Mesodermal cell (in vitro differentiated cells): ENCODE results near the gene CDC42EP3.

Experiments used
- H3K27ac ChIP-seq: 2 replicates; pipeline ENCODE4 v1.7.0; 2013; ENCODE audit warnings: mild to moderate bottlenecking, low read depth, low read length, moderate library complexity; ENCODE audit not compliant: severe bottlenecking
- H3K36me3 ChIP-seq: 2 replicates; pipeline ENCODE4 v1.7.1; 2013; ENCODE audit warnings: mild to moderate bottlenecking, low read length, moderate library complexity; ENCODE audit not compliant: control insufficient read depth, insufficient read depth
- H3K4me1 ChIP-seq: one replicate; pipeline ENCODE4 v1.7.1; 2013; ENCODE audit warnings: mild to moderate bottlenecking, low read length; ENCODE audit not compliant: insufficient read depth, control insufficient read depth, poor library complexity, severe bottlenecking
- H3K4me3 ChIP-seq: 2 replicates; pipeline ENCODE4 v1.7.0; 2013; ENCODE audit warnings: low read length, control low read depth, mild to moderate bottlenecking; ENCODE audit not compliant: insufficient read depth, poor library complexity, severe bottlenecking; ENCODE audit errors: extremely low read depth
- H3K9me3 ChIP-seq: 2 replicates; pipeline ENCODE4 v1.7.1; 2013; ENCODE audit warnings: mild to moderate bottlenecking, low read length, moderate library complexity; ENCODE audit not compliant: control insufficient read depth
- WGBS, 2 experiments: methylation state at CpG; one replicate each; pipeline ENCODE4 v1.1.5; 2013; ENCODE audit warnings: missing lambda C conversion rate in 2 of 2; ENCODE audit not compliant: insufficient coverage in 2 of 2; 5-methylcytosine and 5-hydroxymethylcytosine counted together

Gene CDC42EP3

GRCh38 chr2:37599688-37600525 lies 71.5 kb downstream of the CDC42EP3 start:
- Histone ChIP-seq H3K4me3 (no peak overlapping the region), H3K9me3 (peaks cover 6% of the 10 kb centered on the region), H3K27ac (no peak overlapping the region), H3K36me3 (no peaks in the 10 kb centered on the region), H3K4me1 (peaks cover 6% of the 10 kb centered on the region)
- 98% methylated on average over 13 to 15 of the region's 17 CpGs for WGBS, 2 experiments

GRCh38 chr2:37593694-37594093 lies 77.7 kb downstream of the CDC42EP3 start:
- Histone ChIP-seq H3K27ac (no peak overlapping the region), H3K4me3 (no peak overlapping the region), H3K9me3 (peaks cover 6% of the 10 kb centered on the region), H3K4me1 (peaks cover 17% of the 10 kb centered on the region), H3K36me3 (no peaks in the 10 kb centered on the region)
- 40% methylated on average over 2 of the region's 3 CpGs; no CpG with 5 or more reads in 1 of the 2 experiments for WGBS, 2 experiments

DNA sequence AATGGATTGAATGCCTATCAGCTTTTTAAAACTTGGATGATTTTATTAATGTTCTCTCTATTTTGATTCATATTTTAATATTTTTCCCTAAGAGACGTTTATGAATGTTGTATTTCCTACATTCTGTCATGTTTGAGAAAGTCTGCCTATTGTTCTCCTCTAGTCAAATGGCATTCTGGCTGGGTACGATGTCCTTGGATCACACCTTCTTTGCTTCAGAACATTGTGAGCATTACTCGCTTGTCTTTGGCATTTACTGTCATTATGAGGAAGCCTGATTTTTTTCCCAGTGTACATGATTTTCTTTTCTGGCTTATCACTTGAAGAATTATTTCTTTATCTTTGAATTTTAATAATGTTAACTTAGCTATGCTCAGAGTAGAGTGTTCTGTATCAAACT lies 78.4 kb downstream of the CDC42EP3 start:
- 100% methylated on average over 2 of the region's 3 CpGs; no CpG with 5 or more reads in 1 of the 2 experiments for WGBS, 2 experiments
- H3K4me3 ChIP-seq = no peak overlapping the region
- peaks cover 6% of the 10 kb centered on the region for H3K9me3 ChIP-seq
- H3K4me1 ChIP-seq = peaks cover 23% of the 10 kb centered on the region
- no peaks in the 10 kb centered on the region for H3K36me3 ChIP-seq
- H3K27ac ChIP-seq = no peak overlapping the region
